GM08714 (cell line): Measurements from ENCODE around the gene AGK.

ENCODE experiments used
- H3K4me3 ChIP-seq: fragments of 200-500 bp; sonication (Bioruptor generic); 2 replicates; pipeline ENCODE4 v1.5.1; 2014; ENCODE audit warnings: mild to moderate bottlenecking, low read length, inconsistent platforms
- ZNF274 ChIP-seq: IDR thresholded peaks from 2 replicates; pipeline ENCODE4 v1.6.1; 2012; ENCODE audit warnings: mild to moderate bottlenecking, low read depth, low read length

AGK gene

DNA sequence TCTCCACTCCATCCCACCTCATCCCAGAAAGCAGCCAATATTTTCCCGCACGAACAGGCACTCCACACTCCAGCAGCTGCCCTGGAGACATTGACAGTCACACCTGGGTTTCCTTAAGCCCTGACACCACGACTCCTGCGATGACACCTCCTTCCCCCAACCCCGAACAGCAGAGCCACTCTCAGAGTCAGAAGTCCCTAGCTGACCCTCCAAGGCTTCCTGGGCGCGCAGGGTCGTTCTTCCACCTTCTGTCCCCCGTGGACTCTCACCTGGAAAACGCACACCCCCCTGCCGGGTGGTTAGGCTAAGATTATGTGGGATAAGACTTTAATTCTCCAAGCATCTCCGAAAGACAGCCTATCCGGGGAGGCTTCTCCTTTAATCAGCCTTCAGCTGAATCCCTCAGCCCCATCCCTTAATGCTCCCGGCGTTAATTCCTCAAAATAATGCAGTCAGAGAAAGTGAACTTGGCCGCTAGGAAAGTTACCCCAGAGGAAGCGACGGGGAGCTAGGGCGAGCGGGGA is 149.7 kb downstream of the AGK start:
- peak overlapping the region; percentile 76 for H3K4me3 ChIP-seq
- no peak for TF ChIP-seq ZNF274

DNA sequence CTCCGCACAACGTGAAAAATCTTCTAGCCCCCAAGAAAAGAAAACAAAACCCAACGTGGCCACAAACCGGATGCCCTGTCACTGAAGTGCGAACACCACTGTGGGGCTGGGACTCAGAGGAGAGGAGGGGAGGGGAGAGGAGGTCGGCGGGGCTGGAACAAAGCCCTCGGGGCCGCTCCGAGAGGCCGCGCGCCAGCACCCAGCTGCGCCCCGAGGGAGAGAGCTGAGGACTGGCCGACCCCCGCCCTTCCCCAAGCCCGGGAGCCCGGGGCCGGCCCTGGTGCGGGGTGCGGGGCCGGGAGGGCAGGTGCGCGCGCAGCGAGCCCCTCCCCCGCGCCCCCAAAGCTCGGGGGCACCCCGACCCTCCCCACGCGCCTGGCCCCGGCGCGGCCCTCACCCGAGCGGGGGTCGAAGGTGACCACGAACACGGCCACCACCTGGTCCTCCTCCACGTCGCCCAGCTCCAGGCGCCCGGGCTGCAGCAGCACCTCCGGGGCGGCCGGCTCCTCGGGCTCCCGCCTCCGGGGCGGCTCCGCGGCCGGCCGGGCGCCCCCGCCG is 150.4 kb downstream of the AGK start:
- no peak for TF ChIP-seq ZNF274
- H3K4me3 ChIP-seq, result peak overlapping the region; percentile 62

DNA sequence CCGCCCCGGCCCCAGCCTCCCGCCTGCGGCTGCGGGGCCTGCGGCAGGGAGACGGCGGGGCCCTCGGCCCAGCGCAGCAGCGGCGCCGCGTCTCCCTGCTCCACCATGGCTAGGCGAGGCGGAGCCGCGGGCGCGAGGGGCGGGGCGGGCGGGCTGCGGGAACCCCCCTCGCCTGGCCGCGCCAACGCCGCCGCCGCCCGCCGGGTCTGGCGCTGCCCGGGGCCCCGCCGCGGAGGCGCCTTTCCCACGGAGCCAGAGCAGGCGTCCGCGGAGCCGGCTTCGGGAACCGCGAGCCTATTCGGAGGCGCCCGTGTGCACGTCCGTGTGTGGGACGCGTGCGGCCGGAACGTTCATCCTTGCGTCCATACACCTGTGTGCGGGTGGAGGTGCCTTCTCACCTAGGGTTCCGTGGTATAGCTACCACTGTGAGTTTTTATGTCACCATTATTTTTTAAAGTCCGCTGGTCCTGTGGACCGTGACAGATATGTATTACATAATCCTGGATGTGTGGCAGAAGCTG is 150.9 kb downstream of the AGK start, which contains the start of gene DENND11:
Gene DENND11 (minus strand): TSS at position 120 of the 521 bp plus-strand sequence. CDS start 13 bp downstream, at position 107.
- no peak for TF ChIP-seq ZNF274

DNA sequence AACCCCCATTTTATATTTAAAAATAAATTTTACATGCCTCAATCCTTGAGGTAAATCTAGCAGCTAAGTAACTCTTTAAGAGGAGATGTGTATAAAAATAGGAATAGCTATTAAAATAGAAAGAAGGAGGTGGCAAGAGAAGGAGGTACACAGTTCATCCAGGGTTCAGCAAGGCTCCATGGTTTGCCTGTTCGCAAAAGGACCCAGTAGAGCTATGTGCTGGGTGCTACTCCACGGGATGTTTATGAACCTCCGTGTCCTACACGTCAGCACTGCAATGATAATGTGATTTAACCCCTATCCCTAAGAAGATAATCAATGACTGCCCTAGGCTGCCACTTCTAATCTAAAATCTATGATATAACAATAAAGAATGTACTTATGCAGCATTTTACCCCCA is 151.7 kb downstream of the AGK start:
- no peak overlapping the region for H3K4me3 ChIP-seq
- no peak for TF ChIP-seq ZNF274

More for the DNA sequence above, 150.9 kb downstream of the AGK start, which contains the start of gene DENND11:
- H3K4me3 ChIP-seq, result peak within 1 kb of the TSS; percentile 76

GRCh38 chr7:141704112-141704511 is 152.9 kb downstream of the AGK start:
- no peak for TF ChIP-seq ZNF274
- no peak overlapping the region for H3K4me3 ChIP-seq

DNA sequence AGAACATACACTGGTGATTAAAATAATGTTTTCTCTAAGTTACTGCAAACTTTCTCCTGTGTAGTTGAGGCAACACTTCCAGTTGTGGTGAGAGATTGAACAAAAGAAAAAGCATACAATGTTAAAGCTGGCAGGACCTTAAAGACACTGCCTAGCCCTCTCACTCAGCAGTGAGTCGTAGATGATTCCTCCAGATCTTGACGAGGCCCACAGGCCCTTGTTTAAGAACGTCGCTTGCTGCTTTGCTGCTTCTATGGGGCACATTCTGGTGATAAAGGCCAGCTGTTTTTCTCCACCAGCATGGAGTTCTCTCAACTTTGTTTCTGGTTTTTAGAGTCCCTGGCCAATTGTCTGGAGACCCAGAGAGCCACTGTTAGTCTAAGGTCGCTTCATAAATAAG is 153.5 kb downstream of the AGK start:
- H3K4me3 ChIP-seq, result no peak overlapping the region
- TF ChIP-seq ZNF274, result no peak
